BE2C (cell line): ENCODE results near the gene PRKG1.

ENCODE experiments used
- DNase-seq: peaks from one replicate; pipeline ENCODE4 v3.0.0-alpha.2; 2020
- H3K27me3 ChIP-seq: fragments of 250-450 bp; sonication (Bioruptor Pico); 2 replicates; pipeline ENCODE4 v1.5.1; 2020; ENCODE audit warnings: mild to moderate bottlenecking
- H3K36me3 ChIP-seq: fragments of 250-450 bp; sonication (Bioruptor Pico); 2 replicates; pipeline ENCODE4 v1.5.1; 2020; ENCODE audit warnings: mild to moderate bottlenecking
- H3K4me1 ChIP-seq: fragments of 250-450 bp; sonication (Bioruptor Pico); 2 replicates; pipeline ENCODE4 v1.5.1; 2020
- H3K4me3 ChIP-seq: 2 replicates; pipeline ENCODE4 v1.5.1; 2011; ENCODE audit warnings: low read depth, low read length
- H3K9me3 ChIP-seq: fragments of 250-450 bp; sonication (Bioruptor Pico); 2 replicates; pipeline ENCODE4 v1.5.1; 2020
- TF ChIP-seq, protein P1 (sequence below): IDR thresholded peaks from 2 replicates; pipeline ENCODE4 v1.5.1; 2012; ENCODE audit warnings: mild to moderate bottlenecking, low read depth, low read length

Gene PRKG1

DNA sequence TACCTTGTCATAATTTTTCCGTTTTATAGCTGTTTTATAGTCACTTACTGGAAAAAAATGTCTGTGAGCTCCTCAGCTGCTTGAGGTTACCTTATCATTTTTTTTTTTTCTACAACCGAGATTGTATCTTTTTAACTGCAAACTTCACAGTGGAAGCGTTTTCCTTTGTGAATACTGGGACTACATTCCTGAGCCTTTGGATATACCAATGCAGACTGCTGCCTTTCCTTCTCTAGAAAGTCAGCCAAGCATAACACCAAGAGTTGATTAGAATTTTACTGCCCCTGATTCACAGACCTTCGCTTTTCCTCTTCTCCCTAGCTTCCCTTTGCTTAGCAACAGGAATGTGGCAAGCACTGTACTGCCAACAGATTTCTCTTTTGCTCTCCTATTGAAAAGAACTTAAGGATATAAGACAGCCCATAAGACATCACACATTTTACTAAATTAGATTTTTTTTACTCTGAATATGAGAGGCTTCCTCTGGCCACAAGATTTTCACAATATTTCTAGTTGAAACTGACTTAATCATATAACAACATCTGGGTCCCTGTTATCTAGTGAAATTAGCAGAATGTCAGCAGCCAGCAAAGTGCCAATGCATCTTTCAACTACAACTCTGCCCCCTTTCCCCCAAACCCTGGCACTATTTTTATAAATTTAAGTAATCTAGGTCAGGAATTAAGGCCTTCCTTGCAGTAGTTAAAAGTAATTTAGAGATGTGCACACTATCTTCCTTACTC is 170.6 kb downstream of the PRKG1 start:
- TF ChIP-seq, protein P1, sequence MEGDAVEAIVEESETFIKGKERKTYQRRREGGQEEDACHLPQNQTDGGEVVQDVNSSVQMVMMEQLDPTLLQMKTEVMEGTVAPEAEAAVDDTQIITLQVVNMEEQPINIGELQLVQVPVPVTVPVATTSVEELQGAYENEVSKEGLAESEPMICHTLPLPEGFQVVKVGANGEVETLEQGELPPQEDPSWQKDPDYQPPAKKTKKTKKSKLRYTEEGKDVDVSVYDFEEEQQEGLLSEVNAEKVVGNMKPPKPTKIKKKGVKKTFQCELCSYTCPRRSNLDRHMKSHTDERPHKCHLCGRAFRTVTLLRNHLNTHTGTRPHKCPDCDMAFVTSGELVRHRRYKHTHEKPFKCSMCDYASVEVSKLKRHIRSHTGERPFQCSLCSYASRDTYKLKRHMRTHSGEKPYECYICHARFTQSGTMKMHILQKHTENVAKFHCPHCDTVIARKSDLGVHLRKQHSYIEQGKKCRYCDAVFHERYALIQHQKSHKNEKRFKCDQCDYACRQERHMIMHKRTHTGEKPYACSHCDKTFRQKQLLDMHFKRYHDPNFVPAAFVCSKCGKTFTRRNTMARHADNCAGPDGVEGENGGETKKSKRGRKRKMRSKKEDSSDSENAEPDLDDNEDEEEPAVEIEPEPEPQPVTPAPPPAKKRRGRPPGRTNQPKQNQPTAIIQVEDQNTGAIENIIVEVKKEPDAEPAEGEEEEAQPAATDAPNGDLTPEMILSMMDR = no peak
- no peaks in the 10 kb centered on the region for H3K27me3 ChIP-seq
- H3K9me3 ChIP-seq = no peaks in the 10 kb centered on the region
- DNase-seq = no peak
- no peaks in the 10 kb centered on the region for H3K4me1 ChIP-seq
- H3K4me3 ChIP-seq = no peak overlapping the region
- no peaks in the 10 kb centered on the region for H3K36me3 ChIP-seq

GRCh38 chr10:51246156-51246555 is 171.9 kb downstream of the PRKG1 start:
- TF ChIP-seq, protein P1 = no peak
- no peak for DNase-seq
- H3K9me3 ChIP-seq = no peaks in the 10 kb centered on the region
- H3K4me1 ChIP-seq = no peaks in the 10 kb centered on the region
- no peak overlapping the region for H3K4me3 ChIP-seq
- no peaks in the 10 kb centered on the region for H3K36me3 ChIP-seq
- H3K27me3 ChIP-seq = no peaks in the 10 kb centered on the region

GRCh38 chr10:51250278-51250920 is 176.1 kb downstream of the PRKG1 start:
- TF ChIP-seq, protein P1 = no peak
- Histone ChIP-seq H3K36me3 (no peaks in the 10 kb centered on the region), H3K27me3 (no peaks in the 10 kb centered on the region), H3K4me1 (no peaks in the 10 kb centered on the region), H3K4me3 (no peak overlapping the region), H3K9me3 (no peaks in the 10 kb centered on the region)
- DNase-seq = no peak

DNA sequence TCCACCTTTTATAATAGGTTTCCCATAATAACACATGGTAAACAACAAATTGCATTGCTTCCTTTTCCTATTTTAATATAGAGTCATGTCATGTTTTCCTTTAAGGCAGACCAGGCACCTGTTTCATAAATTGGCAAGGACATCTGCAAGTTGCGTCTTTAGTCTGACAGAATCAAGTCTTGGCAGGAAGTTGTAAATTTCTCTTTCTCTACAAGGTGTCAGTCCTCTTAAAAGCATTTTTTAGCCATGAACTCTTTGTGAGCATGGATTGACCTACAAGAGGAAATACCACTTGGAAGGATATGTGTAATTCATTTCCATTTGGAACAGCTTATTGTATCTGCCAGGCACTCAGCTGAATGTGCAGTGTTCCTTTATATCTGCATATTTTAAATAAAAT is 176.8 kb downstream of the PRKG1 start:
- H3K9me3 ChIP-seq = no peaks in the 10 kb centered on the region
- no peaks in the 10 kb centered on the region for H3K36me3 ChIP-seq
- H3K27me3 ChIP-seq = no peaks in the 10 kb centered on the region
- no peak for DNase-seq
- H3K4me3 ChIP-seq = no peak overlapping the region
- no peaks in the 10 kb centered on the region for H3K4me1 ChIP-seq
- TF ChIP-seq, protein P1 = no peak

- Histone ChIP-seq H3K9me3 (no peaks in the 10 kb centered on the region), H3K36me3 (no peaks in the 10 kb centered on the region), H3K4me1 (no peaks in the 10 kb centered on the region), H3K4me3 (no peak overlapping the region), H3K27me3 (no peaks in the 10 kb centered on the region)
- DNase-seq = no peak
- TF ChIP-seq, protein P1 = no peak
These were observed 181.1 kb downstream of the PRKG1 start for GRCh38 chr10:51255381-51255780.

DNA sequence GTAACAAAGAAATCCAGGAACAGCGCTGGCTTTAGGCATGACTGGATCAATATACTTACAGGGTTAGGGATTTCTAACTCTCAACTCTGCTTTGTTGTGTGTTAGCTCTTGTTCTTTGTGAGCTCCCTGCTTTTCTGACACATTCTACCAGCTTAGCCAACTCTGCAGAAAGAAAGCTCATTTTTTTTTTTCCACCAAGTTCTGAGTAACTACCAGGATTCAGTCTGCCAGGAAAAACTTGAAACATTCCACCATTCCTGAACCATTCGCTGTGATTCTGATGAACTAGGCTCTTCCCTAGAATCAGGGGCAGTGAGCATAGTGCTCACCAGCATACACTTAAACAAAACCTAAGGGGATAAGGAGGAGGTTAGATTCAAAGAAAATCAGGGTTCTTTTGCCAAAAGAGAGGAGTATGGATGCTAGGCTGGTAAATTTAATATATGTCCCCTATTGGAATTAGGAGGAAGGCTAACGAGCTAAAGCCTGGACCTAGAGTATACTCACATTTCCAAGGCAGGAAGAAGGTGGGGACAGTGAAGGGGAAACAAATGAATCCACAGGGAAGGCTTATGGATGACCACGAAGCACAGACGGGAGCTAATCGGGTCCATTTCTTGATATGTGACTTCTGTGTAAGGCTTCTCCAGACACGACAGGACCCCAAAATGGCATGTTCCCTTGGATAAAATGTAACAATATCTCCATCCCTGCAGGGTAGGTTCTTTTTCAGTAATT is 183.4 kb downstream of the PRKG1 start:
- Histone ChIP-seq H3K27me3 (no peaks in the 10 kb centered on the region), H3K36me3 (no peaks in the 10 kb centered on the region), H3K4me3 (no peak overlapping the region), H3K4me1 (no peaks in the 10 kb centered on the region), H3K9me3 (no peaks in the 10 kb centered on the region)
- no peak for DNase-seq
- TF ChIP-seq, protein P1 = no peak
